ENCODE measurements around the gene MCC.

DNA sequence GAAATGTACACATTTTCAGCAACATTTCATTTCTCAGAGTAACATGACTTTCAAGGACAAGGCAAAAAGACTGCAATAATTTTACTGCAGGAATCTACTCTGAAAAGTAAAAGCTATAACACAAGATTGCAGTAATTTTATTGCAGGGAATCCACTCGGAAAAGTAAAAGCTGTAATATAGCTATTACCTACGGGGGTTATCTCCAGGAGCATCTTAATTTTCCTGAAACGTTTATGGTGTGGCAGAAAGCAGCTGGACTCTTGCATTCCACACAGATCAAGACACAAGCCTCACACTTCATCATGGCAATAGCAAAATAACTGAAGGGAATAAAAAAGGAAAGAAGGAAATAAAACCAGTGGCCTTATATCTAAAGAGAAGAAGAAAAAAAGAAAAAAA, 224.7 kb downstream of the MCC start:
- TF ChIP-seq EZH2 (IDR thresholded peaks at IDR 0.05; ENCODE audit: insufficient read depth, poor library complexity, severe bottlenecking), result no peak
- no peak for TF ChIP-seq EZH2phosphoT487 (IDR thresholded peaks at IDR 0.05; ENCODE audit: insufficient read depth, low read depth)
